Measurements from ENCODE around the gene KLHL30. TPM values are rescaled to one million over a fixed set of nuclear protein-coding genes. Genes with fewer than 3 reads are reported as not detected.

KLHL30 gene
- total and polyA plus RNA-seq, 2 donors (not counting 1 experiment from before 2014, with no cell fraction given): 1.2 to 1.6 TPM

DNA sequence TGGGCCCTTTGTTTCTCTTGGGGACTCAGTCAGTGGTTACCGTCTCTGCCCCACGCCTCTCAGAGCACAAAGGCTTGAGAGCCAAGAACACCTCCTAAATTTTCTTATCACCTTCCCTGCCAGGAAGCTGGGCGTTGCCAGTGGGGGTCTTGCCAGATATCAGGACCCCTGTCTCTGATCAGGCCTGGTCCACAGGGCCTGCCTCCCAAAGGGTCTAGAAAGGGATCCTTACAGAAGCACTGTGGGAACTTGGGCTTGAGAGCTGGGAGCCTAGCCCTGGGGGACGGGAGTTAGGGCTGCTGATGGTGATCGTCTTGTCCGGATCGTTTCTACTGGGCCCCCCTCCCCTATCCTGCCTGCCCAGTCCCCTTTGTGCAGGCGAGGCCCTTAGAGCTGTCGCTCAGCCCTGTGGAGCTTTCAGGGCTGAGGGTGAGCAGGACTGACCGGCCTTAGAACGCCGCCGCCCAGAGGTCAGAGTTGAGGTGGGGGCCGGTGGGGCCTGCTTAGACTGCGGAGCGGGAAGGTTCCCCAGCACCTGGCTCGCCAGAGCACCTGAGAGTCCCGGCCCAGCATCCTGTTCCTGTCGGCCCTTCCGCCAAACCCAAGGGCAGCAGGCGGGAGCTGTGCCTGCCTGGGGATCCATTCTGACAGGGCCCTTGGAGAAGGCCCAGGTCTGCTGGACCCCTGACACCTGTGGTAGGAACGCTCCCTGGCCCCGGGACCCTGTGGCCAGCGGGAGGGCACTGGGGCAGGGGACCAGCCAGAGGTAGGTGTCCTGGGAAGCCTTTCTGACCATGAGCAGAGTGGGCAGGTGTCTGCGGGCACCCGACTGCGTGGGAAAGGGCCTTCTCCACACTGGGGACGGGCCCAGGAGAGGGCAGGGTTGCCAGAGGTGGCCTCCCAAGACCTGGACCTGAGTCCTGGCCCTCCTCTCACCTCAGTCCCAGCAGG, 37.4 kb upstream of the KLHL30 start:
- Histone ChIP-seq H2AFZ (ENCODE audit: low read length) (no peak overlapping the region), H3K79me2 (ENCODE audit: control insufficient read depth, insufficient read depth, low read length) (no peaks in the 10 kb centered on the region), H3K4me2 (ENCODE audit: extremely low read depth, insufficient read depth, low read length) (no peak overlapping the region), H3K27ac (ENCODE audit: insufficient read depth, low read length) (no peak overlapping the region), H3K9ac (ENCODE audit: insufficient read depth, low read length) (no peak overlapping the region), H3K4me1 (ENCODE audit: control insufficient read depth, extremely low read depth, insufficient read depth, low read length) (no peaks in the 10 kb centered on the region), H3K27me3 (ENCODE audit: control insufficient read depth, insufficient read depth, low read length) (no peaks in the 10 kb centered on the region), H4K20me1 (ENCODE audit: control insufficient read depth, extremely low read depth, insufficient read depth, low read length) (no peaks in the 10 kb centered on the region), H3K9me3 (ENCODE audit: control insufficient read depth, insufficient read depth, low read depth, low read length) (no peaks in the 10 kb centered on the region), H3K4me3 (replicated peaks in 1 of 4; ENCODE audit: control extremely low read depth in 1 of 4, insufficient read depth in 1 of 4, low read depth in 3 of 4, low read length in 4 of 4) (no peak overlapping the region), H3K36me3 (ENCODE audit: control insufficient read depth, insufficient read depth, low read length) (no peaks in the 10 kb centered on the region)
- no peak for TF ChIP-seq EZH2 (IDR thresholded peaks at IDR 0.05; ENCODE audit: low read length, missing control alignments)
- TF ChIP-seq, protein P1, sequence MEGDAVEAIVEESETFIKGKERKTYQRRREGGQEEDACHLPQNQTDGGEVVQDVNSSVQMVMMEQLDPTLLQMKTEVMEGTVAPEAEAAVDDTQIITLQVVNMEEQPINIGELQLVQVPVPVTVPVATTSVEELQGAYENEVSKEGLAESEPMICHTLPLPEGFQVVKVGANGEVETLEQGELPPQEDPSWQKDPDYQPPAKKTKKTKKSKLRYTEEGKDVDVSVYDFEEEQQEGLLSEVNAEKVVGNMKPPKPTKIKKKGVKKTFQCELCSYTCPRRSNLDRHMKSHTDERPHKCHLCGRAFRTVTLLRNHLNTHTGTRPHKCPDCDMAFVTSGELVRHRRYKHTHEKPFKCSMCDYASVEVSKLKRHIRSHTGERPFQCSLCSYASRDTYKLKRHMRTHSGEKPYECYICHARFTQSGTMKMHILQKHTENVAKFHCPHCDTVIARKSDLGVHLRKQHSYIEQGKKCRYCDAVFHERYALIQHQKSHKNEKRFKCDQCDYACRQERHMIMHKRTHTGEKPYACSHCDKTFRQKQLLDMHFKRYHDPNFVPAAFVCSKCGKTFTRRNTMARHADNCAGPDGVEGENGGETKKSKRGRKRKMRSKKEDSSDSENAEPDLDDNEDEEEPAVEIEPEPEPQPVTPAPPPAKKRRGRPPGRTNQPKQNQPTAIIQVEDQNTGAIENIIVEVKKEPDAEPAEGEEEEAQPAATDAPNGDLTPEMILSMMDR (conservative IDR thresholded peaks at IDR 0.05 in 1 of 2, IDR thresholded peaks at IDR 0.05 in 1 of 2; ENCODE audit: low read depth in 1 of 2, low read length in 2 of 2): no peak
- DNase-seq (ENCODE audit: low read depth in 2 of 2): no peak

DNA sequence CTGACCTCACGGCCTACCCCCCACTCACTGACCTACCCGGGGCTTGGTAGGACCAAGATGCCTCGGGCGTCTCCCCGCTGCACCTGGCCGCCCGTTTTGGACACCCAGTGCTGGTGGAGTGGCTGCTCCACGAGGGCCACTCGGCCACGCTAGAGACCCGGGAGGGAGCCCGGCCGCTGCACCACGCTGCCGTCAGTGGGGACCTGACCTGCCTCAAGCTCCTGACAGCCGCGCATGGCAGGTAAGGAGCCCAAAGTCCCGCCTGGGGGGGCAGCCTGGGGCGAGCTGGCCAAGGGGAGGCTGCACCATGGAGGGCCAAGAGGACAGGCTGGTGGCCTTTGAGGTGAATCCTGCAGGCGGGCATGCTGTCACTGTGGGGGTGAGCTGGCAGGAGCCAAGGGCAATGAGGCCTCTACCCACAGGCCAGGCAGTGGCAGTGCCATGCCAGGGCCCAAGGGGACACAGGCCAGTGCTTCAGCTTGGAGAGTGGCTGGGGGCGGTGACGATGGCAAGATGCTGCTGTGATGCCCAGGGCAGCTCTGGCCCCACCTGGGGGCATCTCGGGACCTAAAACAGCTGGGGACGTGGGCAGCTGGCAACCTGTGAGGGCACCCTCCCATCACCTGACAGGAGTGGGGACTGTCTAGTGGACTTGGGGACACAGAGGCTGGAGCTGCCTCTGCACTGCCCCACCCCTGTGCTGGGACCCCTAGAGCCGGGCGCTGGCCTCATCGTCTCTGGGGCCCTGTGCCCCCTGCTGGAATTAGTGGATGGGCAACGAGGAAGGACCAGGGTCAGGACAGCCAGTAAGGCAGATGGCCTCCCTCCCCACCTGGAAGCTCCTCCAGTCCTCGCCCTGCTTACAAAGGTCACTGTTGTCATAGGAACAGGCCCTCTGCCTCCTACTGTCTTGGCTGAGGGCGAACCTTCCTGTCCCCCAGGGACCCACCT, 36.3 kb upstream of the KLHL30 start:
- no peak for DNase-seq (ENCODE audit: low read depth in 2 of 2)
- Histone ChIP-seq H4K20me1 (ENCODE audit: control insufficient read depth, extremely low read depth, insufficient read depth, low read length) (no peaks in the 10 kb centered on the region), H3K9me3 (ENCODE audit: control insufficient read depth, insufficient read depth, low read depth, low read length) (no peaks in the 10 kb centered on the region), H3K4me3 (replicated peaks in 1 of 4; ENCODE audit: control extremely low read depth in 1 of 4, insufficient read depth in 1 of 4, low read depth in 3 of 4, low read length in 4 of 4) (no peak overlapping the region), H3K9ac (ENCODE audit: insufficient read depth, low read length) (no peak overlapping the region), H3K4me2 (ENCODE audit: extremely low read depth, insufficient read depth, low read length) (no peak overlapping the region), H3K36me3 (ENCODE audit: control insufficient read depth, insufficient read depth, low read length) (no peaks in the 10 kb centered on the region), H3K27ac (ENCODE audit: insufficient read depth, low read length) (no peak overlapping the region), H3K79me2 (ENCODE audit: control insufficient read depth, insufficient read depth, low read length) (no peaks in the 10 kb centered on the region), H2AFZ (ENCODE audit: low read length) (no peak overlapping the region), H3K4me1 (ENCODE audit: control insufficient read depth, extremely low read depth, insufficient read depth, low read length) (no peaks in the 10 kb centered on the region), H3K27me3 (ENCODE audit: control insufficient read depth, insufficient read depth, low read length) (no peaks in the 10 kb centered on the region)
- TF ChIP-seq, protein P1 (conservative IDR thresholded peaks at IDR 0.05 in 1 of 2, IDR thresholded peaks at IDR 0.05 in 1 of 2; ENCODE audit: low read depth in 1 of 2, low read length in 2 of 2): no peak
- no peak for TF ChIP-seq EZH2 (IDR thresholded peaks at IDR 0.05; ENCODE audit: low read length, missing control alignments)

DNA sequence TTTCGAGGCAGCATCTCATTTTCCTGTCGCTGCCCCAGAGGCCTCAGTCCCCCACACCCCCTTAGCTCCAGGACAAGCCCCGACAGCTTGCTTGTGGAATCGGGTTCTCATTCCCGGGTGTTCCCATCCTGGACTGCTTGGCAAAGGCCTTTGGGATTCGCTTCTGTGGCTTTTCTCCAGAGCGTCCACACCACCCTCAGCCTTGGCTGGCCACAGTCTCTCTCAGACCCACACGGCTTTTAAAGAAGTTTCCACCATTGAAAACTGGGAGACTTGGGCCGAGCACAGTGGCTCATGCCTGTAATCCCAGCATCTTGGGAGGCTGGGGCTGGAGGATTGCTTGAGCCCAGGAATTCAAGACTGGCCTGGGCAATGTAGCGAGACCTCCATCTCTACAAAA, 35.6 kb upstream of the KLHL30 start:
- TF ChIP-seq, protein P1 (conservative IDR thresholded peaks at IDR 0.05 in 1 of 2, IDR thresholded peaks at IDR 0.05 in 1 of 2; ENCODE audit: low read depth in 1 of 2, low read length in 2 of 2): no peak
- no peak for TF ChIP-seq EZH2 (IDR thresholded peaks at IDR 0.05; ENCODE audit: low read length, missing control alignments)
- H3K9me3 ChIP-seq (ENCODE audit: control insufficient read depth, insufficient read depth, low read depth, low read length): no peaks in the 10 kb centered on the region

More for the DNA sequence above, 35.6 kb upstream of the KLHL30 start:
- H4K20me1 ChIP-seq (ENCODE audit: control insufficient read depth, extremely low read depth, insufficient read depth, low read length): no peaks in the 10 kb centered on the region
- H3K36me3 ChIP-seq (ENCODE audit: control insufficient read depth, insufficient read depth, low read length): no peaks in the 10 kb centered on the region
- H3K4me3 ChIP-seq (replicated peaks in 1 of 4; ENCODE audit: control extremely low read depth in 1 of 4, insufficient read depth in 1 of 4, low read depth in 3 of 4, low read length in 4 of 4): no peak overlapping the region
- H3K79me2 ChIP-seq (ENCODE audit: control insufficient read depth, insufficient read depth, low read length): no peaks in the 10 kb centered on the region
- no peaks in the 10 kb centered on the region for H3K4me1 ChIP-seq (ENCODE audit: control insufficient read depth, extremely low read depth, insufficient read depth, low read length)
- DNase-seq (ENCODE audit: low read depth in 2 of 2): no peak
- no peak overlapping the region for H2AFZ ChIP-seq (ENCODE audit: low read length)
- no peak overlapping the region for H3K4me2 ChIP-seq (ENCODE audit: extremely low read depth, insufficient read depth, low read length)
- no peak overlapping the region for H3K27ac ChIP-seq (ENCODE audit: insufficient read depth, low read length)
- H3K9ac ChIP-seq (ENCODE audit: insufficient read depth, low read length): no peak overlapping the region
- H3K27me3 ChIP-seq (ENCODE audit: control insufficient read depth, insufficient read depth, low read length): no peaks in the 10 kb centered on the region
